Cardiac muscle cell (in vitro differentiated cells and primary cell): ENCODE data around the gene FARS2. TPM values are rescaled to one million over a fixed set of nuclear protein-coding genes. Genes with fewer than 3 reads are reported as not detected.

Experiments used
- DNase-seq, 2 donors: peaks; one replicate each; pipeline versions ENCODE4 v3.0.0 to v3.0.0-alpha.2; 2010 to 2017; ENCODE audit warnings: low read depth in 1 of 2, low spot score in 1 of 2
- H3K27ac ChIP-seq: fragments of 200-600 bp; sonication (generic); 2 replicates; pipeline ENCODE4 v1.5.1; 2016
- H3K27me3 ChIP-seq: fragments of 200-600 bp; sonication (generic); 2 replicates; pipeline ENCODE4 v1.6.0; 2016; ENCODE audit warnings: control low read depth
- H3K36me3 ChIP-seq: fragments of 200-600 bp; sonication (generic); 2 replicates; pipeline ENCODE4 v1.5.1; 2016; ENCODE audit warnings: control low read depth
- H3K4me1 ChIP-seq: fragments of 200-600 bp; sonication (generic); 2 replicates; pipeline ENCODE4 v1.8.1; 2017; ENCODE audit warnings: low read depth, mild to moderate bottlenecking, mixed run types
- H3K4me3 ChIP-seq: fragments of 200-600 bp; sonication (generic); 2 replicates; pipeline ENCODE4 v1.5.1; 2016; ENCODE audit warnings: mild to moderate bottlenecking
- H3K9me3 ChIP-seq: fragments of 200-600 bp; sonication (generic); 2 replicates; pipeline ENCODE4 v1.5.1; 2017; ENCODE audit warnings: low read depth, mild to moderate bottlenecking, control low read depth
- CTCF ChIP-seq: IDR thresholded peaks from 2 replicates; pipeline ENCODE4 v1.5.1; 2012; ENCODE audit warnings: low read depth, mild to moderate bottlenecking, low read length
- polyA plus RNA-seq: library from polyadenylated mRNA; unstranded; fragments of >200 nt; fragmentation: Nextera tagmentation; extraction: Ambion mirVana; gene quantifications from 2 replicates; pipeline ENCODE4 v1.2.1, GENCODE V29; 2016
- total RNA-seq: library from RNA; depleted of rRNA; stranded (reverse); fragments of >200 nt; gene quantifications from 2 replicates; pipeline ENCODE4 v1.2.3, GENCODE V29; 2016

The FARS2 gene
- total and polyA plus RNA-seq, 2 experiments from 2014 or later, result 12.4 to 22.5 TPM

- H3K27ac ChIP-seq, result no peak overlapping the region
- no peak for TF ChIP-seq CTCF
- no peaks in the 10 kb centered on the region for H3K9me3 ChIP-seq
- no peaks in the 10 kb centered on the region for H3K36me3 ChIP-seq
- no peak overlapping the region for H3K4me3 ChIP-seq
- no peaks in the 10 kb centered on the region for H3K27me3 ChIP-seq
- H3K4me1 ChIP-seq, result peaks cover 14% of the 10 kb centered on the region
- DNase-seq, result no peak
These were observed 24.2 kb downstream of the FARS2 start for GRCh38 chr6:5285526-5285925.

- H3K27ac ChIP-seq, result no peak overlapping the region
- H3K36me3 ChIP-seq, result no peaks in the 10 kb centered on the region
- peaks cover 18% of the 10 kb centered on the region for H3K4me1 ChIP-seq
- TF ChIP-seq CTCF, result no peak
- H3K4me3 ChIP-seq, result no peak overlapping the region
- DNase-seq, result no peak
- H3K27me3 ChIP-seq, result no peaks in the 10 kb centered on the region
- no peaks in the 10 kb centered on the region for H3K9me3 ChIP-seq
These were observed 25.5 kb downstream of the FARS2 start for GRCh38 chr6:5286780-5287179.

GRCh38 chr6:5287205-5287965, 26.1 kb downstream of the FARS2 start:
- Histone ChIP-seq H3K27me3 (no peaks in the 10 kb centered on the region), H3K9me3 (no peaks in the 10 kb centered on the region), H3K36me3 (no peaks in the 10 kb centered on the region), H3K27ac (no peak overlapping the region), H3K4me3 (no peak overlapping the region), H3K4me1 (peaks cover 20% of the 10 kb centered on the region)
- peak in 1 of 2 donors; percentile 70 for DNase-seq
- TF ChIP-seq CTCF, result no peak

GRCh38 chr6:5287966-5288297, 26.6 kb downstream of the FARS2 start:
- peaks cover 21% of the 10 kb centered on the region for H3K4me1 ChIP-seq
- no peak overlapping the region for H3K27ac ChIP-seq
- H3K27me3 ChIP-seq, result no peaks in the 10 kb centered on the region
- H3K4me3 ChIP-seq, result no peak overlapping the region
- H3K9me3 ChIP-seq, result no peaks in the 10 kb centered on the region
- TF ChIP-seq CTCF, result no peak
- H3K36me3 ChIP-seq, result no peaks in the 10 kb centered on the region
- DNase-seq, result no peak

GRCh38 chr6:5290097-5290496, 28.8 kb downstream of the FARS2 start:
- no peak overlapping the region for H3K27ac ChIP-seq

More at GRCh38 chr6:5290097-5290496, 28.8 kb downstream of the FARS2 start:
- Histone ChIP-seq H3K9me3 (no peaks in the 10 kb centered on the region), H3K4me3 (no peak overlapping the region), H3K27me3 (no peaks in the 10 kb centered on the region), H3K4me1 (peaks cover 32% of the 10 kb centered on the region), H3K36me3 (no peaks in the 10 kb centered on the region)
- DNase-seq, result no peak
- TF ChIP-seq CTCF, result no peak
